Suppressor macrophage treated with lipopolysaccharide for 1 hour (primary cell): ENCODE results near the gene GSTCD.
A peak's percentile ranks its signal among the peaks of the same experiment; 100 is the strongest.

Experiments used
- DNase-seq, 3 donors: peaks; one replicate each; pipeline ENCODE4 v3.0.0-alpha.2; 2020 to 2022

GSTCD gene

GRCh38 chr4:105895583-105896460 is 187.2 kb downstream of the GSTCD start:
- DNase-seq = peak in 1 of 3 donors; percentile 18

- no peak for DNase-seq
Measured at GRCh38 chr4:105896461-105896942, 187.9 kb downstream of the GSTCD start.
